Measurements from ENCODE around the gene UBE2H.

DNA sequence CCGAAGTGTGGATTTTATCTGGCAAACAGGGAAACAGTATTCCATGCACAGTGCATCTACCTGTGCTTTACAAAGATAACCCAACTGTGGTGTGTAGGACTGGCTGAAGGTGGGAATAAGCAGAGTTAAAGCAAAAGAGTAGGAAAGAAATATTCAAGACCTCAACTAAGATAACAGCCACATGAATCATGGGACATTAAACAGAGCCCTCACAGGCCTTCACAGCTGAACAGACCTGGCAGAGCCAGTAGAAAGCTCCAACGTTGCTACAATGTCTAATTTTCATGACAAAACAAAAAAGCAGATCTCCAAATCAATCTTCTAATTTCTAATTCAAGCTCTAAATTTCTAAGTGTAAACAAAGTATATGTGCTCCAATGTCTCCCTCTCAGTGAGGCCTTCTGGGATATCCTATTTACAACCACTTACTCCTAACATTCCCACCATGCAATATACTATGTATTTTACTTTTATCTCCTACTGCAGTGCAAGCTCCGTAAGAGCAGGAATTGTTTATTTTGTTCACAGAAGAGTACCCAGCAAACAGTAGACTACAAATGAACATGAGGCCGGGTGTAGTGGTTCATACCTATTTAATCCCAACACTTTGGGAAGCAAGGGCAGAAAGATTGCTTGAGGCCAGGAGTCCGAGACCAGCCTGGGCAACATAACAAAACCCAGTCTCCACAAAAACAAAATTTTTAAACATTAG is 63.5 kb downstream of the UBE2H start:
- TF ChIP-seq, protein P1, sequence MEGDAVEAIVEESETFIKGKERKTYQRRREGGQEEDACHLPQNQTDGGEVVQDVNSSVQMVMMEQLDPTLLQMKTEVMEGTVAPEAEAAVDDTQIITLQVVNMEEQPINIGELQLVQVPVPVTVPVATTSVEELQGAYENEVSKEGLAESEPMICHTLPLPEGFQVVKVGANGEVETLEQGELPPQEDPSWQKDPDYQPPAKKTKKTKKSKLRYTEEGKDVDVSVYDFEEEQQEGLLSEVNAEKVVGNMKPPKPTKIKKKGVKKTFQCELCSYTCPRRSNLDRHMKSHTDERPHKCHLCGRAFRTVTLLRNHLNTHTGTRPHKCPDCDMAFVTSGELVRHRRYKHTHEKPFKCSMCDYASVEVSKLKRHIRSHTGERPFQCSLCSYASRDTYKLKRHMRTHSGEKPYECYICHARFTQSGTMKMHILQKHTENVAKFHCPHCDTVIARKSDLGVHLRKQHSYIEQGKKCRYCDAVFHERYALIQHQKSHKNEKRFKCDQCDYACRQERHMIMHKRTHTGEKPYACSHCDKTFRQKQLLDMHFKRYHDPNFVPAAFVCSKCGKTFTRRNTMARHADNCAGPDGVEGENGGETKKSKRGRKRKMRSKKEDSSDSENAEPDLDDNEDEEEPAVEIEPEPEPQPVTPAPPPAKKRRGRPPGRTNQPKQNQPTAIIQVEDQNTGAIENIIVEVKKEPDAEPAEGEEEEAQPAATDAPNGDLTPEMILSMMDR (optimal IDR thresholded peaks at IDR 0.05 in 1 of 3, IDR thresholded peaks at IDR 0.05 in 1 of 3, conservative IDR thresholded peaks at IDR 0.05 in 1 of 3; ENCODE audit: extremely low read depth in 1 of 3, insufficient read depth in 2 of 3, low read length in 3 of 3), result no peak
- TF ChIP-seq EZH2 (IDR thresholded peaks at IDR 0.05; ENCODE audit: low read length), result no peak
